H9 (cell line): ENCODE measurements around the gene VWF. TPM values are rescaled to one million over a fixed set of nuclear protein-coding genes. Genes with fewer than 3 reads are reported as not detected.

Source experiments
- DNase-seq: peaks from one replicate; pipeline ENCODE4 v3.0.0-alpha.2; 2017
- H2AFZ ChIP-seq: one replicate; pipeline ENCODE4 v1.6.1; 2013; ENCODE audit warnings: mild to moderate bottlenecking, low read length, control low read depth, moderate library complexity
- H2AK5ac ChIP-seq: 2 replicates; pipeline ENCODE4 v1.6.1; 2013; ENCODE audit warnings: low read length, control low read depth, mixed read lengths; ENCODE audit not compliant: insufficient read length
- H2BK120ac ChIP-seq: one replicate; pipeline ENCODE4 v1.6.1; 2013; ENCODE audit warnings: low read depth, mild to moderate bottlenecking, low read length, control low read depth, inconsistent platforms; ENCODE audit not compliant: poor library complexity, severe bottlenecking
- H2BK12ac ChIP-seq: 2 replicates; pipeline ENCODE4 v1.6.1; 2013; ENCODE audit warnings: low read length, control low read depth, mixed read lengths, low read depth; ENCODE audit not compliant: insufficient read length
- H2BK15ac ChIP-seq: 2 replicates; pipeline ENCODE4 v1.6.1; 2013; ENCODE audit warnings: low read depth, low read length, control low read depth
- H2BK20ac ChIP-seq: one replicate; pipeline ENCODE4 v1.6.1; 2013; ENCODE audit warnings: low read depth, mild to moderate bottlenecking, low read length, control low read depth, inconsistent platforms; ENCODE audit not compliant: poor library complexity, severe bottlenecking
- H2BK5ac ChIP-seq: 2 replicates; pipeline ENCODE4 v1.6.1; 2013; ENCODE audit warnings: low read length, control low read depth, mixed read lengths; ENCODE audit not compliant: insufficient read length
- H3K14ac ChIP-seq: 2 replicates; pipeline ENCODE4 v1.6.1; 2013; ENCODE audit warnings: low read length, control low read depth; ENCODE audit not compliant: insufficient read depth
- H3K18ac ChIP-seq: 2 replicates; pipeline ENCODE4 v1.6.1; 2013; ENCODE audit warnings: low read depth, mild to moderate bottlenecking, mixed read lengths, low read length, control low read depth; ENCODE audit not compliant: insufficient read length
- H3K23ac ChIP-seq: 2 replicates; pipeline ENCODE4 v1.6.1; 2013; ENCODE audit warnings: low read length, control low read depth, mixed read lengths, low read depth; ENCODE audit not compliant: insufficient read length
- H3K23me2 ChIP-seq: 2 replicates; pipeline ENCODE4 v1.6.1; 2013; ENCODE audit warnings: low read depth, mild to moderate bottlenecking, mixed read lengths, low read length, control low read depth; ENCODE audit not compliant: insufficient read length, poor library complexity, severe bottlenecking
- H3K27ac ChIP-seq: 2 replicates; pipeline ENCODE4 v1.5.1; 2013; ENCODE audit warnings: low read length, control low read depth, mixed read lengths, low read depth; ENCODE audit not compliant: insufficient read length
- H3K27me3 ChIP-seq: 2 replicates; pipeline ENCODE4 v1.6.1; 2013; ENCODE audit warnings: low read length, control low read depth, inconsistent platforms; ENCODE audit not compliant: insufficient read depth
- H3K4ac ChIP-seq: 2 replicates; pipeline ENCODE4 v1.6.1; 2013; ENCODE audit warnings: low read depth, mild to moderate bottlenecking, control low read depth, inconsistent platforms, low read length, moderate library complexity
- H3K4me1 ChIP-seq: 2 replicates; pipeline ENCODE4 v1.6.1; 2013; ENCODE audit warnings: low read length, control low read depth, inconsistent platforms; ENCODE audit not compliant: insufficient read depth
- H3K4me2 ChIP-seq: 2 replicates; pipeline ENCODE4 v1.6.1; 2013; ENCODE audit warnings: low read length, control low read depth, mixed read lengths; ENCODE audit not compliant: insufficient read length, insufficient read depth
- H3K56ac ChIP-seq: 2 replicates; pipeline ENCODE4 v1.6.1; 2013; ENCODE audit warnings: low read depth, mild to moderate bottlenecking, mixed read lengths, low read length, control low read depth; ENCODE audit not compliant: insufficient read length
- H3K79me1 ChIP-seq: 2 replicates; pipeline ENCODE4 v1.6.1; 2013; ENCODE audit warnings: low read depth, mild to moderate bottlenecking, moderate library complexity, low read length, control low read depth, inconsistent platforms; ENCODE audit not compliant: insufficient read depth, poor library complexity, severe bottlenecking
- H3K79me2 ChIP-seq: 2 replicates; pipeline ENCODE4 v1.6.1; 2013; ENCODE audit warnings: low read length, control low read depth, inconsistent platforms; ENCODE audit not compliant: insufficient read depth
- H3K9ac ChIP-seq: 2 replicates; pipeline ENCODE4 v1.6.1; 2013; ENCODE audit warnings: low read length, control low read depth, mixed read lengths; ENCODE audit not compliant: insufficient read length; ENCODE audit errors: extremely low read depth
- H3K9me3 ChIP-seq: one replicate; pipeline ENCODE4 v1.6.1; 2013; ENCODE audit warnings: low read depth, low read length, inconsistent platforms; ENCODE audit not compliant: control insufficient read depth
- H3T11ph ChIP-seq: one replicate; pipeline ENCODE4 v1.6.1; 2013; ENCODE audit warnings: mild to moderate bottlenecking, low read length, control low read depth, inconsistent platforms
- H4K20me1 ChIP-seq: one replicate; pipeline ENCODE4 v1.6.1; 2013; ENCODE audit not compliant: control insufficient read depth, insufficient read length, insufficient read depth
- H4K5ac ChIP-seq: 2 replicates; pipeline ENCODE4 v1.6.1; 2013; ENCODE audit warnings: low read depth, mild to moderate bottlenecking, mixed read lengths, low read length, control low read depth; ENCODE audit not compliant: insufficient read length
- H4K8ac ChIP-seq: replicated peaks from 2 replicates; pipeline ENCODE4 v1.6.1; 2013; ENCODE audit warnings: low read length, control low read depth, mixed read lengths, low read depth; ENCODE audit not compliant: insufficient read length
- H4K91ac ChIP-seq: 2 replicates; pipeline ENCODE4 v1.6.1; 2013; ENCODE audit warnings: low read depth, mild to moderate bottlenecking, moderate library complexity, mixed read lengths, low read length, control low read depth; ENCODE audit not compliant: insufficient read length
- H3K27ac Mint-ChIP-seq, 3 experiments: 2 replicates in 2 of 3; 3 replicates in 1 of 3; pipeline ENCODE4 v1.8.0; 2020 to 2021; ENCODE audit warnings: mixed read lengths in 3 of 3, mild to moderate bottlenecking in 1 of 3, moderate library complexity in 1 of 3
- H3K27me3 Mint-ChIP-seq: 2 replicates; pipeline ENCODE4 v1.8.0; 2021; ENCODE audit warnings: low read depth, mild to moderate bottlenecking, moderate library complexity, mixed read lengths
- H3K36me3 Mint-ChIP-seq, 3 experiments: 2 replicates in 2 of 3; 3 replicates in 1 of 3; pipeline ENCODE4 v1.8.0; 2020 to 2021; ENCODE audit warnings: low read depth in 3 of 3, mixed read lengths in 3 of 3; ENCODE audit not compliant: insufficient read depth in 1 of 3
- H3K4me1 Mint-ChIP-seq, 2 experiments: 2 replicates each; pipeline ENCODE4 v1.8.0; 2020; ENCODE audit warnings: mixed read lengths in 2 of 2
- H3K4me3 Mint-ChIP-seq, 2 experiments: 2 replicates in 1 of 2; 3 replicates in 1 of 2; pipeline ENCODE4 v1.8.0; 2020 to 2021; ENCODE audit warnings: mild to moderate bottlenecking in 2 of 2, mixed read lengths in 2 of 2, moderate library complexity in 1 of 2
- H3K9me3 Mint-ChIP-seq, 2 experiments: 2 replicates in 1 of 2; 3 replicates in 1 of 2; pipeline ENCODE4 v1.8.0; 2020; ENCODE audit warnings: mild to moderate bottlenecking in 2 of 2, mixed read lengths in 2 of 2, moderate library complexity in 1 of 2
- WGBS: extraction: QIAGEN DNeasy Blood & Tissue Kit; methylation state at CpG from one replicate; pipeline ENCODE4 v1.1.7; 2013; ENCODE audit warnings: missing lambda C conversion rate, low lambda C conversion rate, mixed read lengths; ENCODE audit not compliant: insufficient read length; ENCODE audit errors: extremely low coverage; 5-methylcytosine and 5-hydroxymethylcytosine counted together
- total RNA-seq: library from RNA; stranded (reverse); gene quantifications from 2 replicates; pipeline ENCODE4 v1.2.1, GENCODE V29; 2021
- TF ChIP-seq, protein P1 (sequence below): fragments of 200-600 bp; sonication (generic); conservative IDR thresholded peaks from 3 replicates; pipeline ENCODE4 v1.8.0; 2021; ENCODE audit warnings: antibody characterized with exemption, mild to moderate bottlenecking

Gene VWF
- total RNA-seq, 1 experiment from 2014 or later = 0.17 TPM

DNA sequence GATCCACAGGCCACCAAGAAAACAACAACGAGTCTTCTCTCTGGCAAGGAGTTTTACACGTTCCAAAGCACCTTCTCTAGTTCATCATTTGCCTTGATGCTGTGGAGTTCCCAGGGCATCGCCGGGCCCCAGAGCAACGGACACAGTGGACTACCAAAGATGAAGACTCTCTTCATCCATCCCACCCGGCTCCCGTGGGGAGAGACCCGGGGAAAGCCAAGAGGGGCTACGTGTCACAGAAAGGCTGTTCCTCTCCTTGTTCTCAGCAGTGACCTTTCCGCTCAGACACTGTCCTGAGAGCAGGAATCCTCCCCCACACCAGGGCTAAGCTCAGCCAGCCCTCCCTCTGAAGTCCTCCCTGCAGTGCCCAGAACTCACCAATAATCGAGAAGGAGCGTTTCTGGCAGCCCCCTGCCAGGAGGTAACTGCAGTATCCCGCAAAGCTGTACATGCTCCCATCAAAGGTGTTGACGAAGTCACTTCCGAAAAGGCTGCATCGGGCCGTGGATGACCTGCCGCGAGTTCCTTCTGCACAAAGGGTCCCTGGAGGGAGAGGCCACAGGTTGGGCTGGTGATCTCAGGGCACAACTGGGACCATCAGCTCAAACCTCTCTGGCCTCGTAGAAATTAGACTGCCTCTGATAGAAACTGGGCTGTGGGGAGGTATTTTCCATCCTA is 3.5 kb downstream of the VWF start:
- Histone ChIP-seq H4K20me1 (no peaks in the 10 kb centered on the region), H3K9ac (no peak overlapping the region), H3K79me1 (no peaks in the 10 kb centered on the region), H2BK5ac (no peak overlapping the region), H3T11ph (no peak overlapping the region), H3K14ac (no peak overlapping the region), H2AK5ac (no peak overlapping the region), H2BK20ac (no peak overlapping the region), H3K9me3 (no peaks in the 10 kb centered on the region), H4K5ac (no peak overlapping the region), H3K27ac (no peak overlapping the region), H4K8ac (no peak overlapping the region), H3K56ac (no peak overlapping the region), H2BK12ac (no peak overlapping the region), H3K23me2 (no peaks in the 10 kb centered on the region), H2BK120ac (no peak overlapping the region), H3K4ac (no peak overlapping the region), H3K4me2 (no peak overlapping the region), H3K79me2 (no peaks in the 10 kb centered on the region), H2AFZ (no peak overlapping the region), H4K91ac (no peak overlapping the region), H3K23ac (no peak overlapping the region), H2BK15ac (no peak overlapping the region), H3K27me3 (no peaks in the 10 kb centered on the region), H3K18ac (no peak overlapping the region), H3K4me1 (no peaks in the 10 kb centered on the region)
- no CpG with 5 or more reads among the region's 20 CpGs for WGBS
- DNase-seq = no peak
- Mint-ChIP-seq H3K27me3 (peaks cover 5% of the 10 kb centered on the region), H3K4me3 (no peak overlapping the region; a peak in 1 of 5 replicates), H3K27ac (no peak overlapping the region; a peak in 1 of 7 replicates), H3K36me3 (no peaks in the 10 kb centered on the region; a peak in 1 of 7 replicates), H3K9me3 (no peaks in the 10 kb centered on the region), H3K4me1 (peaks cover 19 to 42% of the 10 kb centered on the region in 2 experiments)
- TF ChIP-seq, protein P1, sequence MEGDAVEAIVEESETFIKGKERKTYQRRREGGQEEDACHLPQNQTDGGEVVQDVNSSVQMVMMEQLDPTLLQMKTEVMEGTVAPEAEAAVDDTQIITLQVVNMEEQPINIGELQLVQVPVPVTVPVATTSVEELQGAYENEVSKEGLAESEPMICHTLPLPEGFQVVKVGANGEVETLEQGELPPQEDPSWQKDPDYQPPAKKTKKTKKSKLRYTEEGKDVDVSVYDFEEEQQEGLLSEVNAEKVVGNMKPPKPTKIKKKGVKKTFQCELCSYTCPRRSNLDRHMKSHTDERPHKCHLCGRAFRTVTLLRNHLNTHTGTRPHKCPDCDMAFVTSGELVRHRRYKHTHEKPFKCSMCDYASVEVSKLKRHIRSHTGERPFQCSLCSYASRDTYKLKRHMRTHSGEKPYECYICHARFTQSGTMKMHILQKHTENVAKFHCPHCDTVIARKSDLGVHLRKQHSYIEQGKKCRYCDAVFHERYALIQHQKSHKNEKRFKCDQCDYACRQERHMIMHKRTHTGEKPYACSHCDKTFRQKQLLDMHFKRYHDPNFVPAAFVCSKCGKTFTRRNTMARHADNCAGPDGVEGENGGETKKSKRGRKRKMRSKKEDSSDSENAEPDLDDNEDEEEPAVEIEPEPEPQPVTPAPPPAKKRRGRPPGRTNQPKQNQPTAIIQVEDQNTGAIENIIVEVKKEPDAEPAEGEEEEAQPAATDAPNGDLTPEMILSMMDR = no peak
